ENCODE results near the gene SLC25A51. TPM values are rescaled to one million over a fixed set of nuclear protein-coding genes. Genes with fewer than 3 reads are reported as not detected.

SLC25A51 gene
- total and polyA plus RNA-seq, 2 experiments from 2014 or later, result 5.3 to 22.0 TPM

DNA sequence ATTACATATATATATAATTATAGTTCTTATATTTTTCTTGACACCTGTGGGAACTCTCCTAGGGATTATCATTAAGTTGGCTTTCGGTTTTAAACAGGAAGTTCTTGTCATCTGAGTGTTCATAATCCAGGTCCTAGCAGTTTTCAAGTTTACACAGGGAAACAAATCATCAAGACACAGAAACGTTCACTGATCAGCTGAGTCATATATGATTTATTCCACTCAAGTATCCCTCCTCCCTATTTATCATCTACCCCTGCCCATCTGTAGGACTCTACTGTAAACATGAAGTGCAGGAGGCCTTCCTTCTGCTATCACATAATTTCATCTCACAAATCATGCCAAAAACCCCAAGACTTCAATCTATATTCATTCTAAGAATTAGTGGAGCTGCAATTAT, 6.3 kb downstream of the SLC25A51 start:
- peaks cover 1% of the 10 kb centered on the region; the same call in 2 of the 3 replicates for H3K4me1 Mint-ChIP-seq
- peaks cover 8% of the 10 kb centered on the region for H4K20me1 ChIP-seq (replicated peaks; ENCODE audit: insufficient read depth)
- H3K27ac Mint-ChIP-seq, result no peak overlapping the region
- no peaks in the 10 kb centered on the region for H3K9me2 ChIP-seq (ENCODE audit: insufficient read depth)
- H3K36me3 ChIP-seq (ENCODE audit: insufficient read depth), result peaks cover 8% of the 10 kb centered on the region; the same call in 1 of the 2 replicates
- TF ChIP-seq ZNF331 (CRISPR knock-in tag; IDR thresholded peaks at IDR 0.05; ENCODE audit: low read depth) (no peak), POLR2AphosphoS5 (IDR thresholded peaks at IDR 0.05; ENCODE audit: low read depth) (no peak), ZNF114 (CRISPR knock-in tag; IDR thresholded peaks at IDR 0.05) (no peak), ZNF462 (CRISPR knock-in tag; IDR thresholded peaks at IDR 0.05) (no peak), EZH2phosphoT487 (IDR thresholded peaks at IDR 0.05; ENCODE audit: unreplicated experiment) (no peak), ETS1 (IDR thresholded peaks at IDR 0.05) (no peak), CREB1 (CRISPR knock-in tag; IDR thresholded peaks at IDR 0.05; ENCODE audit: low read depth) (no peak), EZH2 (IDR thresholded peaks at IDR 0.05; ENCODE audit: low read depth, unreplicated experiment) (no peak), REST (IDR thresholded peaks at IDR 0.05; ENCODE audit: unreplicated experiment) (no peak)
- H3K9me3 Mint-ChIP-seq, result no peaks in the 10 kb centered on the region
- H3K4me3 Mint-ChIP-seq, result no peak overlapping the region
- no peaks in the 10 kb centered on the region for H3K27me3 Mint-ChIP-seq (ENCODE audit: insufficient read depth, low read depth, poor library complexity)
- DNase-seq (ENCODE audit: low spot score), result no peak
- H3K4me1 ChIP-seq (ENCODE audit: insufficient read depth), result peaks cover 5% of the 10 kb centered on the region
- H3F3A ChIP-seq (replicated peaks; ENCODE audit: low read depth), result no peaks in the 10 kb centered on the region
- H2AFZ ChIP-seq, result no peak overlapping the region
- no peak for ATAC-seq
- peaks cover 21% of the 10 kb centered on the region for H3K79me2 ChIP-seq (replicated peaks; ENCODE audit: insufficient read depth)
- H3K27me3 ChIP-seq (ENCODE audit: insufficient read depth), result peaks cover 3% of the 10 kb centered on the region; the same call in 1 of the 2 replicates
- no peak overlapping the region for H3K4me3 ChIP-seq
- peaks cover 48% of the 10 kb centered on the region; the same call in 2 of the 3 replicates for H3K36me3 Mint-ChIP-seq (ENCODE audit: low read depth)
- H3K4me2 ChIP-seq, result no peak overlapping the region
- H3K27ac ChIP-seq (ENCODE audit: low read depth), result no peak overlapping the region

Data from GM23338 (cell line).